ENCODE measurements around the gene ETV6.

GRCh38 chr12:11678781-11679180, 29.3 kb downstream of the ETV6 start:
- TF ChIP-seq CTCF (IDR thresholded peaks at IDR 0.05) (no peak), POLR2A (IDR thresholded peaks at IDR 0.05) (no peak)

Data from vagina (tissue), 2 donors.